H1 (cell line): Measurements from ENCODE around the gene PGM1. TPM values are rescaled to one million over a fixed set of nuclear protein-coding genes. Genes with fewer than 3 reads are reported as not detected.

Experiments used
- CTCF ChIA-PET: fragments of 300-600 bp; sonication (Branson Sonifier 250); formaldehyde crosslinking; loops from one replicate; lab custom pipeline; 2021; ENCODE audit not compliant: partially characterized antibody; lab: Charles Lee
- POLR2A ChIA-PET: fragments of 300-600 bp; sonication (Branson Sonifier 250); formaldehyde crosslinking; loops from one replicate; lab custom pipeline; 2021; ENCODE audit warnings: inconsistent platforms; ENCODE audit not compliant: partially characterized antibody; lab: Charles Lee
- DNase-seq, 2 experiments: peaks; one replicate each; pipeline versions ENCODE4 v3.0.0 to v3.0.0-alpha.2; 2010 to 2022; ENCODE audit warnings: low spot score in 2 of 2, low read depth in 1 of 2, mixed read lengths in 1 of 2
- FAIRE-seq: peaks from 2 replicates; lab custom pipeline; 2011; peaks lifted over from hg19 to GRCh38; lab: Jason Lieb, UNC
- H2AFZ ChIP-seq: 2 replicates; pipeline ENCODE4 v1.8.1; 2012; ENCODE audit warnings: low read length, inconsistent platforms
- H2AK5ac ChIP-seq: 2 replicates; pipeline ENCODE4 v1.6.1; 2013; ENCODE audit warnings: low read depth, low read length
- H2BK120ac ChIP-seq: replicated peaks from 2 replicates; pipeline ENCODE3; 2013; ENCODE audit warnings: low read depth, low read length, inconsistent platforms
- H2BK12ac ChIP-seq: 2 replicates; pipeline ENCODE4 v1.6.1; 2013; ENCODE audit warnings: low read depth, low read length
- H2BK15ac ChIP-seq: 2 replicates; pipeline ENCODE4 v1.6.1; 2013; ENCODE audit warnings: low read length
- H2BK20ac ChIP-seq: 2 replicates; pipeline ENCODE4 v1.6.1; 2013; ENCODE audit warnings: low read length
- H2BK5ac ChIP-seq: 2 replicates; pipeline ENCODE4 v1.6.1; 2013; ENCODE audit warnings: low read depth, low read length
- H3K14ac ChIP-seq: 2 replicates; pipeline ENCODE4 v1.6.1; 2013; ENCODE audit warnings: inconsistent platforms; ENCODE audit not compliant: insufficient read length
- H3K18ac ChIP-seq: 2 replicates; pipeline ENCODE4 v1.6.1; 2013; ENCODE audit warnings: low read length; ENCODE audit errors: extremely low read depth
- H3K23ac ChIP-seq: 2 replicates; pipeline ENCODE4 v1.6.1; 2013; ENCODE audit warnings: inconsistent platforms; ENCODE audit not compliant: insufficient read length
- H3K23me2 ChIP-seq: 2 replicates; pipeline ENCODE4 v1.6.1; 2013; ENCODE audit warnings: low read depth, low read length
- H3K27ac ChIP-seq: 2 replicates; pipeline ENCODE4 v1.6.1; 2011; ENCODE audit warnings: low read depth, low read length, inconsistent platforms
- H3K27me3 ChIP-seq, 4 experiments: replicated peaks in 1 of 4; 1 replicate in 1 of 4; 2 replicates in 3 of 4; pipeline versions ENCODE4 v1.6.1 to v1.8.1; 2011 to 2013; ENCODE audit warnings: low read length in 3 of 4, mild to moderate bottlenecking in 3 of 4, inconsistent platforms in 2 of 4, mixed read lengths in 2 of 4, moderate library complexity in 1 of 4; ENCODE audit not compliant: control insufficient read depth in 3 of 4, insufficient read depth in 3 of 4; ENCODE audit errors: extremely low read depth in 1 of 4
- H3K36me3 ChIP-seq, 4 experiments: 2 replicates each; pipeline versions ENCODE4 v1.6.1 to v1.8.1; 2011 to 2013; ENCODE audit warnings: mild to moderate bottlenecking in 4 of 4, low read length in 3 of 4, moderate library complexity in 2 of 4, control low read depth in 1 of 4, inconsistent platforms in 1 of 4; ENCODE audit not compliant: insufficient read depth in 4 of 4, control insufficient read depth in 2 of 4
- H3K4ac ChIP-seq: replicated peaks from 2 replicates; pipeline ENCODE3; 2013; ENCODE audit warnings: low read length, low read depth, mixed read lengths, inconsistent platforms; ENCODE audit not compliant: insufficient read length
- H3K4me1 ChIP-seq, 4 experiments: replicated peaks in 1 of 4; 1 replicate in 1 of 4; 2 replicates in 3 of 4; pipeline versions ENCODE4 v1.6.1 to v1.8.1; 2011 to 2013; ENCODE audit warnings: low read length in 3 of 4, inconsistent platforms in 2 of 4, mixed read lengths in 1 of 4; ENCODE audit not compliant: insufficient read depth in 4 of 4, control insufficient read depth in 3 of 4
- H3K4me2 ChIP-seq, 2 experiments: 2 replicates each; pipeline versions ENCODE4 v1.6.1 to v1.8.1; 2011 to 2013; ENCODE audit warnings: low read depth in 2 of 2, low read length in 2 of 2, control low read depth in 1 of 2, inconsistent platforms in 1 of 2, mild to moderate bottlenecking in 1 of 2; ENCODE audit not compliant: insufficient read depth in 1 of 2
- H3K4me3 ChIP-seq, 4 experiments: fragments of 200-600, 300-600 bp in 1 of 4; sonication (generic), shearing (Covaris generic), sonication (Bioruptor Twin) in 1 of 4; 2 replicates each; pipeline versions ENCODE4 v1.5.1 to v1.8.1; 2011 to 2016; ENCODE audit warnings: low read length in 4 of 4, low read depth in 3 of 4, control low read depth in 2 of 4, inconsistent platforms in 2 of 4, mild to moderate bottlenecking in 2 of 4, mixed read lengths in 1 of 4, moderate library complexity in 1 of 4; ENCODE audit not compliant: insufficient read depth in 2 of 4; ENCODE audit errors: extremely low read depth in 1 of 4
- H3K56ac ChIP-seq: replicated peaks from 2 replicates; pipeline ENCODE3; 2013; ENCODE audit warnings: low read depth, mild to moderate bottlenecking, mixed read lengths, low read length, inconsistent platforms; ENCODE audit not compliant: insufficient read length
- H3K79me1 ChIP-seq: 2 replicates; pipeline ENCODE4 v1.6.1; 2013; ENCODE audit warnings: low read depth, low read length, control low read depth
- H3K79me2 ChIP-seq, 2 experiments: 2 replicates each; pipeline versions ENCODE4 v1.6.1 to v1.8.1; 2012 to 2013; ENCODE audit warnings: low read length in 2 of 2, mild to moderate bottlenecking in 2 of 2, inconsistent platforms in 1 of 2; ENCODE audit not compliant: insufficient read depth in 2 of 2, control insufficient read depth in 1 of 2
- H3K9ac ChIP-seq, 4 experiments: replicated peaks in 1 of 4; 1 replicate in 1 of 4; 2 replicates in 3 of 4; pipeline versions ENCODE4 v1.6.1 to v1.8.1; 2011 to 2013; ENCODE audit warnings: low read depth in 3 of 4, low read length in 3 of 4, control low read depth in 2 of 4, mild to moderate bottlenecking in 2 of 4, moderate library complexity in 2 of 4, inconsistent platforms in 1 of 4; ENCODE audit errors: extremely low read depth in 1 of 4
- H3K9me3 ChIP-seq, 2 experiments: 2 replicates each; pipeline versions ENCODE4 v1.6.1 to v1.8.1; 2012 to 2013; ENCODE audit warnings: mild to moderate bottlenecking in 2 of 2, moderate library complexity in 2 of 2, control low read depth in 1 of 2, inconsistent platforms in 1 of 2, low read depth in 1 of 2, low read length in 1 of 2, mixed read lengths in 1 of 2; ENCODE audit not compliant: insufficient read depth in 2 of 2
- H4K20me1 ChIP-seq, 2 experiments: replicated peaks in 1 of 2; 2 replicates each; pipeline versions ENCODE3 to v1.8.1; 2011 to 2013; ENCODE audit warnings: inconsistent platforms in 2 of 2, low read length in 2 of 2, mild to moderate bottlenecking in 1 of 2; ENCODE audit not compliant: insufficient read depth in 2 of 2, control insufficient read depth in 1 of 2
- H4K5ac ChIP-seq: 2 replicates; pipeline ENCODE4 v1.6.1; 2013; ENCODE audit warnings: low read length, low read depth, mixed read lengths, inconsistent platforms; ENCODE audit not compliant: insufficient read length
- H4K8ac ChIP-seq: 2 replicates; pipeline ENCODE4 v1.8.0; 2013; ENCODE audit warnings: mild to moderate bottlenecking, moderate library complexity, low read length, inconsistent platforms; ENCODE audit not compliant: insufficient read depth; ENCODE audit errors: extremely low read depth
- H4K91ac ChIP-seq: replicated peaks from 2 replicates; pipeline ENCODE3; 2013; ENCODE audit warnings: low read length, mixed read lengths, inconsistent platforms; ENCODE audit not compliant: insufficient read length
- CTBP2 ChIP-seq: IDR thresholded peaks from 2 replicates; pipeline ENCODE4 v1.7.0; 2011; ENCODE audit warnings: borderline replicate concordance, mild to moderate bottlenecking, moderate library complexity, mixed read lengths, low read length; ENCODE audit not compliant: insufficient read depth, insufficient read length
- PHF8 ChIP-seq: fragments of 200-600 bp; sonication (generic); conservative IDR thresholded peaks from 2 replicates; pipeline ENCODE4 v1.7.1; 2012; ENCODE audit warnings: low read depth, mild to moderate bottlenecking, inconsistent platforms, low read length, moderate library complexity
- SP1 ChIP-seq: IDR thresholded peaks from 2 replicates; pipeline ENCODE4 v1.6.1; 2011; ENCODE audit warnings: low read depth, low read length
- polyA plus RNA-seq, 7 experiments: library from polyadenylated mRNA; depleted of rRNA in 3 of 7; stranded (reverse) in 5 of 7; unstranded in 2 of 7; fragments of >200 nt in 5 of 7; fragments of 200-250 nt in 2 of 7; gene quantifications; 1 replicate in 5 of 7; 2 replicates in 1 of 7; 4 replicates in 1 of 7; pipeline versions ENCODE4 v1.2.1 to v1.2.3, GENCODE V29; 2011 to 2013; ENCODE audit warnings: missing spikeins in 2 of 7, mixed read lengths in 2 of 7
- total RNA-seq: library from RNA; stranded (reverse); fragmentation: NEBNext Ultra II Directional; extraction: Animal tissue kit (Norgen Biotek cat#: 25700); gene quantifications from 2 replicates; pipeline ENCODE4 v1.2.1, GENCODE V29; 2021

Gene PGM1
- total and polyA plus RNA-seq, 2 of the 8 experiments (the other 6 are each of a cell fraction or from before 2014, with no cell fraction given) = 33.0 to 65.4 TPM

DNA sequence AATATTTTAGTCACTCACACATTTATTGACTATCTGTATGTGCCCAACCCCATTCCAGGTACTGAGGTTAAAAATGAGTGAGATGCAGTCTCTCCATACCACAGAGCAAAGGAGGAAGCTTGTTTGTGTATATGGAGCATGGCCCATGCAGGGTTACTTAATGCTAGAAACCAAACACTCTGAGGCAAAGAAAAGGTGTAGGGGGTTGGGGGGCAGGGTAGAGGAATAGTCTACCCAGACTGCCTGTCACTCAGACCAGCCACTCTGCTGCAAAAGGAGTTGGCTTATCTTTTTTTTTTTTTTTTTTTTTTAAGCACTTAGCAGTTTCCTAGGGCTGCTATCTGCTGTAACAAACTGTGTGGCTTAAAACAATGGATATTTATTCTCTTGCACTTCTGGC lies 19.8 kb downstream of the PGM1 start:
- H3K36me3 ChIP-seq = no peaks in the 10 kb centered on the region
- H3K23me2 ChIP-seq = no peaks in the 10 kb centered on the region
- peaks cover 0 to 4% of the 10 kb centered on the region in 2 experiments for H4K20me1 ChIP-seq
- H4K91ac ChIP-seq = no peak overlapping the region
- H3K4ac ChIP-seq = no peak overlapping the region
- DNase-seq (no peak), FAIRE-seq (no peak)
- no peak overlapping the region for H2AFZ ChIP-seq
- H4K8ac ChIP-seq = no peak overlapping the region
- no peak overlapping the region for H3K9ac ChIP-seq
- H3K27ac ChIP-seq = no peak overlapping the region
- no peak overlapping the region for H4K5ac ChIP-seq
- H3K4me1 ChIP-seq = peaks cover 0 to 12% (median 0%) of the 10 kb centered on the region in 4 experiments; a peak in 1 of 7 replicates
- H3K4me3 ChIP-seq = no peak overlapping the region
- ChIA-PET CTCF (interaction anchor here (0.6 to 3.7 kb wide), 5 partner anchors 12 to 1561 kb away, joined by 3 to 14 read pairs (median 4); no protein-coding TSS in a partner anchor), POLR2A (no interaction called here)
- H3K23ac ChIP-seq = no peak overlapping the region
- H2AK5ac ChIP-seq = no peak overlapping the region
- no peak overlapping the region for H2BK5ac ChIP-seq
- no peak overlapping the region for H2BK12ac ChIP-seq
- H3K4me2 ChIP-seq = no peak overlapping the region
- H3K79me1 ChIP-seq = no peaks in the 10 kb centered on the region
- H3K56ac ChIP-seq = no peak overlapping the region
- H2BK20ac ChIP-seq = no peak overlapping the region
- no peak overlapping the region for H3K14ac ChIP-seq
- no peak overlapping the region for H3K18ac ChIP-seq
- no peaks in the 10 kb centered on the region for H3K27me3 ChIP-seq
- H2BK120ac ChIP-seq = no peak overlapping the region
- no peak overlapping the region for H2BK15ac ChIP-seq
- no peaks in the 10 kb centered on the region for H3K79me2 ChIP-seq
- H3K9me3 ChIP-seq = no peaks in the 10 kb centered on the region
- TF ChIP-seq PHF8 = no peak
- no peak for TF ChIP-seq SP1
- no peak for TF ChIP-seq CTBP2
